ENCODE results near the gene GRM2. TPM values are rescaled to one million over a fixed set of nuclear protein-coding genes. Genes with fewer than 3 reads are reported as not detected.
"Not testable (repeated sequence)": the region's sequence is repeated elsewhere in the genome, so short reads cannot be mapped to it uniquely, and the experiment has no call there.

GRM2 gene
- total RNA-seq, 1 donor from 2014 or later: 0.03 TPM

GRCh38 chr3:51748327-51748726 lies 41.5 kb downstream of the GRM2 start:
- ATAC-seq: no peak
- no peak for DNase-seq (ENCODE audit: missing footprints)
- intact Hi-C loops (cut with DNase I): no loop called here

GRCh38 chr3:51750878-51751277 lies 44.0 kb downstream of the GRM2 start:
- intact Hi-C loops (cut with DNase I): no loop called here
- DNase-seq (ENCODE audit: missing footprints): no peak
- ATAC-seq: no peak

GRCh38 chr3:51751287-51751686 lies 44.4 kb downstream of the GRM2 start:
- ATAC-seq (no peak), DNase-seq (ENCODE audit: missing footprints) (no peak)
- intact Hi-C loops (cut with DNase I): no loop called here

- ATAC-seq; intact Hi-C loops (cut with DNase I); DNase-seq (ENCODE audit: missing footprints): not testable (repeated sequence)
Measured at GRCh38 chr3:51753763-51754750, 47.2 kb downstream of the GRM2 start.

- intact Hi-C loops (cut with DNase I): no loop called here
- no peak for DNase-seq (ENCODE audit: missing footprints)
- no peak for ATAC-seq
Measured at GRCh38 chr3:51759203-51759602, 52.3 kb downstream of the GRM2 start.

Other genes with a start within 250 kb of the GRM2 start
- 15.1 TPM for gene DCAF1, start 207.1 kb upstream of the GRM2 start, total RNA-seq
- gene RAD54L2, start 168.3 kb upstream of the GRM2 start, total RNA-seq: 10.3 TPM
- 37.1 TPM for gene TEX264, start 35.8 kb upstream of the GRM2 start, total RNA-seq
- gene IQCF6, start 72.2 kb downstream of the GRM2 start, total RNA-seq: not detected
- not detected for gene IQCF2, start 154.5 kb downstream of the GRM2 start, total RNA-seq
- not detected for gene IQCF5, start 168.5 kb downstream of the GRM2 start, total RNA-seq
- not detected for gene IQCF1, start 196.3 kb downstream of the GRM2 start, total RNA-seq
- gene RRP9, start 234.8 kb downstream of the GRM2 start, total RNA-seq: 7.7 TPM
- gene PARP3, start 235.3 kb downstream of the GRM2 start, total RNA-seq: 17.6 TPM
- 0.22 TPM for gene GPR62, start 248.3 kb downstream of the GRM2 start, total RNA-seq